Tibial artery (tissue), 4 donors: ENCODE measurements around the gene IL21R.

Experiments used
- DNase-seq, 2 donors: peaks; one replicate each; pipeline ENCODE4 v3.0.0-alpha.2; 2019
- H3K27ac ChIP-seq, 2 donors: fragments of 200-600 bp; sonication (generic) in 1 of 2; 1 replicate in 1 of 2; 2 replicates in 1 of 2; pipeline ENCODE4 v1.5.1; 2018 to 2019; ENCODE audit warnings: mild to moderate bottlenecking in 1 of 2
- H3K27me3 ChIP-seq, 2 donors: fragments of 200-600 bp; sonication (generic) in 1 of 2; one replicate each; pipeline versions ENCODE4 v1.5.1 to v1.6.0; 2016 to 2019
- H3K36me3 ChIP-seq, 3 donors: fragments of 200-600 bp; sonication (generic) in 2 of 3; one replicate each; pipeline ENCODE4 v1.5.1; 2016 to 2019; ENCODE audit warnings: mild to moderate bottlenecking in 2 of 3
- H3K4me1 ChIP-seq, 4 donors: fragments of 200-600 bp; sonication (generic) in 2 of 4; 1 replicate in 3 of 4; 2 replicates in 1 of 4; pipeline ENCODE4 v1.5.1; 2016 to 2019
- H3K4me3 ChIP-seq, 2 donors: fragments of 200-600 bp; sonication (generic) in 1 of 2; 1 replicate in 1 of 2; 2 replicates in 1 of 2; pipeline ENCODE4 v1.5.1; 2018 to 2019; ENCODE audit warnings: mild to moderate bottlenecking in 2 of 2
- H3K9me3 ChIP-seq, 3 donors: fragments of 200-600 bp; sonication (generic) in 1 of 3; one replicate each; pipeline ENCODE4 v1.5.1; 2016 to 2019
- intact Hi-C: fragments of 100-400 bp; cut with DNase I; formaldehyde crosslinking; loops from one replicate; pipeline ENCODE4 v1.15.0; 2023; ENCODE audit warnings: low total_unique reads
- TF ChIP-seq, protein P1 (sequence below), 2 experiments: fragments of 200-600 bp in 1 of 2; fragments of 450-650 bp in 1 of 2; IDR thresholded peaks; one replicate each; pipeline ENCODE4 v1.5.1; 2017 to 2019; ENCODE audit warnings: antibody characterized with exemption in 2 of 2, mild to moderate bottlenecking in 1 of 2, moderate library complexity in 1 of 2

IL21R gene

GRCh38 chr16:27492588-27492979 lies 90.6 kb downstream of the IL21R start:
- no peak for DNase-seq
- no peaks in the 10 kb centered on the region for H3K9me3 ChIP-seq
- TF ChIP-seq, protein P1, sequence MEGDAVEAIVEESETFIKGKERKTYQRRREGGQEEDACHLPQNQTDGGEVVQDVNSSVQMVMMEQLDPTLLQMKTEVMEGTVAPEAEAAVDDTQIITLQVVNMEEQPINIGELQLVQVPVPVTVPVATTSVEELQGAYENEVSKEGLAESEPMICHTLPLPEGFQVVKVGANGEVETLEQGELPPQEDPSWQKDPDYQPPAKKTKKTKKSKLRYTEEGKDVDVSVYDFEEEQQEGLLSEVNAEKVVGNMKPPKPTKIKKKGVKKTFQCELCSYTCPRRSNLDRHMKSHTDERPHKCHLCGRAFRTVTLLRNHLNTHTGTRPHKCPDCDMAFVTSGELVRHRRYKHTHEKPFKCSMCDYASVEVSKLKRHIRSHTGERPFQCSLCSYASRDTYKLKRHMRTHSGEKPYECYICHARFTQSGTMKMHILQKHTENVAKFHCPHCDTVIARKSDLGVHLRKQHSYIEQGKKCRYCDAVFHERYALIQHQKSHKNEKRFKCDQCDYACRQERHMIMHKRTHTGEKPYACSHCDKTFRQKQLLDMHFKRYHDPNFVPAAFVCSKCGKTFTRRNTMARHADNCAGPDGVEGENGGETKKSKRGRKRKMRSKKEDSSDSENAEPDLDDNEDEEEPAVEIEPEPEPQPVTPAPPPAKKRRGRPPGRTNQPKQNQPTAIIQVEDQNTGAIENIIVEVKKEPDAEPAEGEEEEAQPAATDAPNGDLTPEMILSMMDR (IDR thresholded peaks at IDR 0.05): no peak
- H3K27ac ChIP-seq: no peak overlapping the region
- H3K36me3 ChIP-seq: peaks cover 78 to 100% (median 96%) of the 10 kb centered on the region in 3 donors
- no peaks in the 10 kb centered on the region for H3K27me3 ChIP-seq
- intact Hi-C loops: no loop called here
- no peaks in the 10 kb centered on the region for H3K4me1 ChIP-seq
- no peak overlapping the region for H3K4me3 ChIP-seq

DNA sequence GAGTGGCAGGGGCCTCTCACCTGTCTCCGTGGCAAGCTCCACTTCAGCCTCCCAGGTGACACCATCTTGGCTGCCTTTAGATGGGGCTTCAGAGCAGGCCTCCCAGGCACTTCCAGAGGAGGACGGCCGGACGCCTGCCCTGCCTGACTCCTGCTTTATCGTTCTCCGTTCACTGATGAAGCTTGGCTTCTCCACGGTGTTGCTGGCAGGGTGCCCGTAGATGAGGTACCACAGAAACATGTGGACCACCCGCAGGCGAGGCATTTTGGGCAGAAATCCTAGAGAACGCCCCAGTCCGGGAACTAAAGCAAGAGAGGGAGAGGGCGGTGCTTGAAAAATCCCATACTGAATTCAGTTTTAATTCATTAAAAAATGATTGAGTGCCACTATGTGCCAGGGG lies 93.2 kb downstream of the IL21R start:
- Histone ChIP-seq H3K36me3 (peaks cover 80 to 100% (median 96%) of the 10 kb centered on the region in 3 donors), H3K4me3 (no peak overlapping the region), H3K27ac (no peak overlapping the region), H3K9me3 (no peaks in the 10 kb centered on the region), H3K27me3 (no peaks in the 10 kb centered on the region), H3K4me1 (no peaks in the 10 kb centered on the region)
- TF ChIP-seq, protein P1 (IDR thresholded peaks at IDR 0.05): no peak
- DNase-seq: peak in 1 of 2 donors; percentile 34
- intact Hi-C loops: no loop called here

GRCh38 chr16:27498031-27498825 lies 96.3 kb downstream of the IL21R start:
- DNase-seq: no peak
- intact Hi-C loops: no loop called here
- peaks cover 83 to 100% (median 96%) of the 10 kb centered on the region in 3 donors for H3K36me3 ChIP-seq
- H3K4me1 ChIP-seq: no peaks in the 10 kb centered on the region
- H3K4me3 ChIP-seq: no peak overlapping the region
- TF ChIP-seq, protein P1 (IDR thresholded peaks at IDR 0.05): no peak
- no peak overlapping the region for H3K27ac ChIP-seq
- no peaks in the 10 kb centered on the region for H3K9me3 ChIP-seq
- no peaks in the 10 kb centered on the region for H3K27me3 ChIP-seq

DNA sequence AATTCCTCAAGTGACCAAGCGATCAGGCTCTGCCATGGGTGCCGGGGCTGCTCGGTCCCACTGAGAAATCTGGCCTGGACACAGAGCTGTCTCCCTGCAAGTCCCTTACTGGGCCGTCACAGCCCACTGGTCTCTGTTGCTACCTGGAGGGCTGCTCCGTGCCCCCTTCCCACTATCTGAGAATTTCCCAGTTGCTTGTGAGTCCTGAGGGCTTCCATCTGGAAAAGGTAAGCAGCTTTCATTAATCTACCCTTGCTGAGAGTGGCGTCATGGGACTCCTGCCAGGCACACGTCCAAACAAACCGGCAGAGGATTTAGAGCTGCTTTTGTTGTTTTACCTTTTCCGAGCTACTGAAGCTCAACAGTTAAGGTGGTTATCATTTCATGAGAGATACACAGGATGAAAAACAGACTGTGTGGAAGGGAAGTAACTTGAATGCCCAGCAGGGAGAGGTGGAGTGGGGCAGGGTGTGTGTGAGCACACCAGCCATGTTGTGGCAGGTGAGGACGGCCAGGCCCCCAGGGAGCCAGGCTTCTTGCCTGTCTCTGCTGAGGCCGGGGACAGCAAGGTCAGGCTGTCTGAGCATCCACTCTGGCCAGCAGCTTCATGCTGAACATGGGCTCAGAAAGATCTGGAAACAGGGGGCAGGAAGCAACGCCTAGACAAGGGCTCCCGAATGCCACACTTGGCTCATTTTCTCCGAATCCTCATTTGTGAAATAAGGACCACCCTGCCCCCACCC lies 97.1 kb downstream of the IL21R start:
- peaks cover 90 to 100% (median 97%) of the 10 kb centered on the region in 3 donors for H3K36me3 ChIP-seq
- no peak overlapping the region for H3K4me3 ChIP-seq
- TF ChIP-seq, protein P1 (IDR thresholded peaks at IDR 0.05): no peak
- no peaks in the 10 kb centered on the region for H3K9me3 ChIP-seq
- H3K4me1 ChIP-seq: no peaks in the 10 kb centered on the region
- H3K27me3 ChIP-seq: no peaks in the 10 kb centered on the region
- no peak overlapping the region for H3K27ac ChIP-seq
- intact Hi-C loops: no loop called here
- no peak for DNase-seq

DNA sequence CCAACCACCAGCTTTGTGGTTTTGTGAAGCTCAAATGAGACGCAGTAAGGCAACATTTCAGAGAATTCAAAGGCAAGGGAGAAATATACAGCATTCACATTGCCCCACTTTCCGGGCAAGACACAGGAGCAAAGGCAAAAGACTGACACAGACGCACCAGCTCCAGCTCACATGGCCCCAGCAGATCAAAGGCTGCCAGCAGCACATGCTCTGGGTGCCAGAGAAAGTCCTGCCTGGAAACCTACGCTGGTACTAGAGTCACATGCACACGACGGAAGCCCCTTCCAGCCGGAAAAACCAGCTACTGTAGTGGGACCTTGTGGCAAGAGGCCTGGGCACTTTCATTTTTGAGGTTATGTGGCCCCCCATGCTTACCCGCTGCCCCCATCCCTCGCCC lies 97.7 kb downstream of the IL21R start:
- Histone ChIP-seq H3K36me3 (peaks cover 90 to 100% (median 97%) of the 10 kb centered on the region in 3 donors), H3K4me3 (no peak overlapping the region), H3K27ac (no peak overlapping the region), H3K4me1 (no peaks in the 10 kb centered on the region), H3K27me3 (no peaks in the 10 kb centered on the region), H3K9me3 (no peaks in the 10 kb centered on the region)
- TF ChIP-seq, protein P1 (IDR thresholded peaks at IDR 0.05): no peak
- intact Hi-C loops: no loop called here
- no peak for DNase-seq
